PFSK-1 (cell line): ENCODE measurements around the gene DNM3.

Source experiments
- FOXP2 ChIP-seq: optimal IDR thresholded peaks from 2 replicates; pipeline ENCODE3; 2011; ENCODE audit warnings: borderline replicate concordance, control low read depth, inconsistent platforms; ENCODE audit not compliant: insufficient read depth; ENCODE audit errors: extremely low read length, extremely low read depth
- POLR2AphosphoS5 ChIP-seq: IDR thresholded peaks from 2 replicates; pipeline ENCODE4 v1.6.1; 2012; ENCODE audit warnings: low read depth, mild to moderate bottlenecking, control low read depth, low read length, moderate library complexity
- SIN3A ChIP-seq: IDR thresholded peaks from 2 replicates; pipeline ENCODE4 v1.6.1; 2012; ENCODE audit warnings: mild to moderate bottlenecking, low read length, moderate library complexity, borderline replicate concordance; ENCODE audit not compliant: insufficient read depth
- TAF1 ChIP-seq: IDR thresholded peaks from 2 replicates; pipeline ENCODE4 v1.6.1; 2012; ENCODE audit warnings: low read length, control low read depth, borderline replicate concordance; ENCODE audit not compliant: insufficient read depth
- TF ChIP-seq, protein P1 (sequence below), 2 experiments: IDR thresholded peaks; 2 replicates each; pipeline versions ENCODE4 v1.6.1 to v1.8.0; 2011 to 2012; ENCODE audit warnings: low read depth in 2 of 2, low read length in 2 of 2, control low read depth in 1 of 2, inconsistent platforms in 1 of 2, mild to moderate bottlenecking in 1 of 2, moderate library complexity in 1 of 2; ENCODE audit not compliant: insufficient read depth in 1 of 2

The DNM3 gene

DNA sequence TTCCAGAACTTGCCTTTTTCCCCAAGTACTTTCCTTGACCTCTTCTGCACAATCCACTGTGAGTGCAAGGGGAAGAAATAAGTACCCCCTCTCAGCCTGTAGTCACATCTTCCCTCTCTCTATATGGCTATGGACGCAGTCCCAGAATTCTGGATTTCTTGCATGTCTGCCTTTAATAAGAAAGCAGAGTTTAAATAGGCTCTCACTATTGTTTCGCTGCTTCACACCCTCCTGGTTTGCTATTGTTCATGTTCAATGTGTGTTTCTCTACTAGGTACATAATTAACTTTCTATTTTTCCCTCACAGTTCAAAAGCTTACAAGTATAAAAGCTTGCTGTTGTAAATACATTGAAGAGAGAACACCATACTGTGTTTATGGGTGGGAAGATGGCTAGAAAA is 397.7 kb downstream of the DNM3 start:
- TF ChIP-seq FOXP2 = no peak
- no peak for TF ChIP-seq POLR2AphosphoS5
- no peak for TF ChIP-seq SIN3A
- TF ChIP-seq TAF1 = no peak
- TF ChIP-seq, protein P1, sequence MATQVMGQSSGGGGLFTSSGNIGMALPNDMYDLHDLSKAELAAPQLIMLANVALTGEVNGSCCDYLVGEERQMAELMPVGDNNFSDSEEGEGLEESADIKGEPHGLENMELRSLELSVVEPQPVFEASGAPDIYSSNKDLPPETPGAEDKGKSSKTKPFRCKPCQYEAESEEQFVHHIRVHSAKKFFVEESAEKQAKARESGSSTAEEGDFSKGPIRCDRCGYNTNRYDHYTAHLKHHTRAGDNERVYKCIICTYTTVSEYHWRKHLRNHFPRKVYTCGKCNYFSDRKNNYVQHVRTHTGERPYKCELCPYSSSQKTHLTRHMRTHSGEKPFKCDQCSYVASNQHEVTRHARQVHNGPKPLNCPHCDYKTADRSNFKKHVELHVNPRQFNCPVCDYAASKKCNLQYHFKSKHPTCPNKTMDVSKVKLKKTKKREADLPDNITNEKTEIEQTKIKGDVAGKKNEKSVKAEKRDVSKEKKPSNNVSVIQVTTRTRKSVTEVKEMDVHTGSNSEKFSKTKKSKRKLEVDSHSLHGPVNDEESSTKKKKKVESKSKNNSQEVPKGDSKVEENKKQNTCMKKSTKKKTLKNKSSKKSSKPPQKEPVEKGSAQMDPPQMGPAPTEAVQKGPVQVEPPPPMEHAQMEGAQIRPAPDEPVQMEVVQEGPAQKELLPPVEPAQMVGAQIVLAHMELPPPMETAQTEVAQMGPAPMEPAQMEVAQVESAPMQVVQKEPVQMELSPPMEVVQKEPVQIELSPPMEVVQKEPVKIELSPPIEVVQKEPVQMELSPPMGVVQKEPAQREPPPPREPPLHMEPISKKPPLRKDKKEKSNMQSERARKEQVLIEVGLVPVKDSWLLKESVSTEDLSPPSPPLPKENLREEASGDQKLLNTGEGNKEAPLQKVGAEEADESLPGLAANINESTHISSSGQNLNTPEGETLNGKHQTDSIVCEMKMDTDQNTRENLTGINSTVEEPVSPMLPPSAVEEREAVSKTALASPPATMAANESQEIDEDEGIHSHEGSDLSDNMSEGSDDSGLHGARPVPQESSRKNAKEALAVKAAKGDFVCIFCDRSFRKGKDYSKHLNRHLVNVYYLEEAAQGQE (IDR thresholded peaks at IDR 0.05; ENCODE audit: insufficient read depth in 1 of 2, low read depth in 2 of 2, low read length in 2 of 2) = no peak

DNA sequence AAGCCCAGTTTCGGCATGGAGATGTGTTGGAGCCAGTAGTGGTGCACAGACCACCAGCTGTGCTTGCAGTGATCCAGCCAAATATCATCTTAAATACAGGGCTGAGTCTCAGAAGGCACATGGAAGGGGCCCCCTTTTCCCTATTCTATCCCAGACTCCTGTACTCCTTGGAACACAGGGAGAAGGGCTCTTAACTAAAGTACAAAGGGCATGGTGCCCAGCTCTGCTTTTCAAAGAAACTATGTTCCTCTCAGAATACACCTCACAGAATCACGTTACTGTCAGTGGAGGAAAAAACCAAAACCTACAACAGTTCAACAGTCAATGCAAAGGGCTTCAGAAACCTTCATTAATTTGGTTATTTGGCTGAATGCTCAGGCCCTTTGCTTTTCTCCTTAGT is 398.6 kb downstream of the DNM3 start:
- TF ChIP-seq SIN3A (no peak), TAF1 (no peak), POLR2AphosphoS5 (no peak)
- TF ChIP-seq, protein P1 (IDR thresholded peaks at IDR 0.05; ENCODE audit: insufficient read depth in 1 of 2, low read depth in 2 of 2, low read length in 2 of 2) = no peak

DNA sequence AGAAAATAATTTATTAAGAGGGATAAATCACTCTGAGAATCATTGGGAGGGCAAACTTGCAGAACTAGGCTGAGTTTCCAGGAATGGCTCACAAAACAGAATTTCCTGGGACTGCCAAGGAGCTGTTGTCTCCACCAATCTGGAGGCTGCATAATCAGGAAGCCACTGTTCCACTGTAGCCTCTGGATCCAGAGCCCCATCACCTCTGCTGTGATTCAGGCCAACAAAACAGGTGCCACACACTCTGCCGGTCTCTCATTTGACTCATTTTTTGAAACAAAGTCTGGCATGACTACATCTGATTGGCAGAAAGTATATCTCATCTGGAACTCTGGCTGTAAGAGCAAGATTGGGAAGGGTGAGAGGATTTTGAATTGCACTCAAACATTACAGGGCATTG is 400.2 kb downstream of the DNM3 start:
- TF ChIP-seq, protein P1 (IDR thresholded peaks at IDR 0.05; ENCODE audit: insufficient read depth in 1 of 2, low read depth in 2 of 2, low read length in 2 of 2) = no peak
- no peak for TF ChIP-seq TAF1
- TF ChIP-seq SIN3A = no peak
- TF ChIP-seq POLR2AphosphoS5 = no peak
- no peak for TF ChIP-seq FOXP2

DNA sequence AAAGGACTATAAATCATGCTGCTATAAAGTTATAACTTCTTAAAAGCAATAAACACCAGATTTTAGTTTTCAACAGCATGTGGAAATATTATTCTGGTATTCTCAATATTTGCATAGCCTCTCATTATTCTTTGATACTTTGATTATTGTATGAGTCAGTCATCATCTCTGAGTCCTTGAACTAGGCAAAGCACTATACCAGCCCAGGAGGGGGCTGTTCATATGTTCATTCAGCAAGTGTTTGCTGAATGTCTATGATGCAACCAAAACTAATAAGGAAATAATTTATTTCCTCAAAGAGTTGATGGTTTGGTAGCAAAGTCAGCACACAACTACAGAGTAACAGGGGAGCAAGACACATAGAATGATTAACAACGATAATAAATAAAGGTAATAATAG is 403.6 kb downstream of the DNM3 start:
- TF ChIP-seq POLR2AphosphoS5 (no peak), FOXP2 (no peak), TAF1 (no peak), SIN3A (no peak)
- TF ChIP-seq, protein P1 (IDR thresholded peaks at IDR 0.05; ENCODE audit: insufficient read depth in 1 of 2, low read depth in 2 of 2, low read length in 2 of 2) = no peak

DNA sequence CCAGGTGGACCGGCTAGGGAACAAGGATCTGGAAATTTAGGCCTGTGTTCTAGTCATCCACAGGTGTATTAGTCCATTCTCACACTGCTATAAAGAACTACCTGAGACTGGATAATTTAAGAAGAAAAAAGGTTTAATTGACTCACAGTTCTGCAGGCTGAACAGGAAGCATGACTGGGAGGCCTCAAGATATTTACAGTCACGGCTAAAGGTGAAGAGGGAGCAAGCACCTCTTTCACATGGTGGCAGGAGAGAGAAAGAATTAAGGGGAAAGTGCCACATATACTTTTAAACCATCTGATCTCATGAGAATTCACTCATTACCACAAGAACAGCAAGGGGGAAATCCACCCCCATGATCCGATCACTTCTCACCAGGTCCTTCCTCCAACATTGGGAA is 404.5 kb downstream of the DNM3 start:
- TF ChIP-seq FOXP2 (no peak), POLR2AphosphoS5 (no peak), SIN3A (no peak), TAF1 (no peak)
- TF ChIP-seq, protein P1 (IDR thresholded peaks at IDR 0.05; ENCODE audit: insufficient read depth in 1 of 2, low read depth in 2 of 2, low read length in 2 of 2) = no peak
